ENCODE results near the gene WDFY2. TPM values are rescaled to one million over a fixed set of nuclear protein-coding genes. Genes with fewer than 3 reads are reported as not detected.

WDFY2 gene
- total and polyA plus RNA-seq, 10 of the 15 experiments (the other 5 are each of a cell fraction or from before 2014, with no cell fraction given): 2.1 to 13.0 (median 8.1) TPM

- no peaks in the 10 kb centered on the region for H3K36me3 ChIP-seq (ENCODE audit: control insufficient read depth in 2 of 2, insufficient read depth in 2 of 2, low read length in 1 of 2)
- no peak for ATAC-seq
- intact Hi-C loops (cut with micrococcal nuclease; ENCODE audit: unreplicated experiment): no loop called here
- no peaks in the 10 kb centered on the region; the same call in 1 of the 2 replicates for H3K79me2 ChIP-seq (ENCODE audit: control insufficient read depth, insufficient read depth, low read length)
- 98% methylated on average over 3 of the region's 3 CpGs for WGBS (ENCODE audit: insufficient coverage, insufficient replicate concordance, low lambda C conversion rate, missing lambda C conversion rate)
- no peak for FAIRE-seq
- H3K27ac ChIP-seq (ENCODE audit: control insufficient read depth, insufficient read depth): no peak overlapping the region
- in situ Hi-C loops (cut with MboI): no loop called here
- H3K27me3 ChIP-seq (replicated peaks in 1 of 2; ENCODE audit: control insufficient read depth in 2 of 2, insufficient read depth in 2 of 2, low read length in 1 of 2): no peaks in the 10 kb centered on the region
- SMC1A ChIA-PET (ENCODE audit: uncharacterized antibody, unreplicated experiment): interaction anchor here (1.6 kb wide), 1 partner anchor 12 kb away, joined by 6 read pairs; no protein-coding TSS in a partner anchor
- H4K20me1 ChIP-seq (ENCODE audit: control insufficient read depth, insufficient read depth): no peaks in the 10 kb centered on the region
- H3K9ac ChIP-seq (ENCODE audit: control insufficient read depth, insufficient read depth, low read length): no peak overlapping the region
- no peak for DNase-seq (ENCODE audit: low read depth, low spot score)
- RAD21 ChIA-PET (ENCODE audit: unreplicated experiment): interaction anchor here (1.0 kb wide), 1 partner anchor 137 kb away, joined by 3 read pairs; no protein-coding TSS in a partner anchor
- CTCF ChIA-PET: no interaction called here
- TF ChIP-seq RFX5 (IDR thresholded peaks at IDR 0.05; ENCODE audit: low read depth, low read length): no peak
- no peak for TF ChIP-seq ZSCAN29 (IDR thresholded peaks at IDR 0.05)
- TF ChIP-seq ATF7 (IDR thresholded peaks at IDR 0.05; ENCODE audit: low read depth): no peak
- TF ChIP-seq KLF5 (IDR thresholded peaks at IDR 0.05; ENCODE audit: partially characterized antibody): no peak
- TF ChIP-seq PAX5 (IDR thresholded peaks at IDR 0.05; ENCODE audit: borderline replicate concordance, low read depth, low read length): no peak
- TF ChIP-seq BRCA1 (IDR thresholded peaks at IDR 0.05; ENCODE audit: low read depth, low read length): no peak
- POLR2A ChIA-PET: no interaction called here
- peaks cover 13% of the 10 kb centered on the region for H3K4me1 ChIP-seq (ENCODE audit: control insufficient read depth, insufficient read depth, low read length)
- H3K9me3 ChIP-seq (replicated peaks; ENCODE audit: control insufficient read depth, insufficient read depth, low read length): no peaks in the 10 kb centered on the region
- no TSS peak for BruUV-seq (replicated peaks)
- no peak overlapping the region for H3K4me3 ChIP-seq
- H2AFZ ChIP-seq (ENCODE audit: control insufficient read depth, low read depth, low read length): no peak overlapping the region
- H3K4me2 ChIP-seq (ENCODE audit: control insufficient read depth, insufficient read depth): no peak overlapping the region
Measured at GRCh38 chr13:51626749-51627148, 42.5 kb downstream of the WDFY2 start.

DNA sequence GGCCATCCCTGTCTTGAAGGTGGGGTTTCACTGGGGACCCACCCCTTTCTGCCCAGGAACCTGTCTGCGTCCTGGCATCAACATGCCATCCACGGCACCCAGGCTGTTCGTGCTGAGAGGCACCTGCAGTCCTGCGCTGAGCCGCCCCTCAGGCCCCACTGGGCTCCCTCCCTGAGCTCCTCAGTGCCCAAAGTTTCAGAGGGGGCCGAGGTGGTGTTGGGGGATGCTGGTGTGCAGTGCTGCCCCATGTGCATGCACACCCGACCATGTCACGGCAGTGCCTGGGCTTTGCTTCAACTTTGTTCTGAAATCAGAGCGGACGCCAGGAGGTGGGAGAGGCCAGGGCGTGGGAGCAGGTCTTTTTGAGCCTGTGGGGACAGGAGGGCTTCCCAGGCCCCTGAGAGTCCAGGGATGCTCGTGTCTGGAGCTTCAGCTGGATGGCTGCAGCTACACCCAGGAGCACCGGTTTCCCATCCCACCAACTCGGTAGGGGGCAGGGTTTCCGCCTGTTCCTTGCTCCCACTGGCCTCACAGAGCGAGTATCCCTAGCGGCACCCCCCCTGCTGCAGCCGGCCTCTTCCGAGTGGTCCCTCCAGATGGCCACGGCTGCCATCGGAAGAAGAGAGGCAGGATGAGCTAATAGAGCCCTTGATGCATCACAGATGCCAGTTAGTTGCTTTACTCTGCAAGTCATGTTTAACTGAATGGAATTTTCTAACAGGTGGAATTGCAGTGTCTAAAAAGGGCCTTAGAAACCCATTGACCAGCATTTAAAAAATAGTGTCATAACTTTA lies 44.0 kb downstream of the WDFY2 start:
- H3K36me3 ChIP-seq (ENCODE audit: control insufficient read depth in 2 of 2, insufficient read depth in 2 of 2, low read length in 1 of 2): no peaks in the 10 kb centered on the region
- H3K4me2 ChIP-seq (ENCODE audit: control insufficient read depth, insufficient read depth): no peak overlapping the region
- WGBS (ENCODE audit: insufficient coverage, insufficient replicate concordance, low lambda C conversion rate, missing lambda C conversion rate): 87% methylated on average over 21 of the region's 21 CpGs
- H3K27ac ChIP-seq (ENCODE audit: control insufficient read depth, insufficient read depth): no peak overlapping the region
- no peak for FAIRE-seq
- H3K9me3 ChIP-seq (replicated peaks; ENCODE audit: control insufficient read depth, insufficient read depth, low read length): no peaks in the 10 kb centered on the region
- no peaks in the 10 kb centered on the region for H4K20me1 ChIP-seq (ENCODE audit: control insufficient read depth, insufficient read depth)
- peaks cover 2% of the 10 kb centered on the region for H3K79me2 ChIP-seq (ENCODE audit: control insufficient read depth, insufficient read depth, low read length)
- no peak for DNase-seq (ENCODE audit: low read depth, low spot score)
- no peak overlapping the region for H2AFZ ChIP-seq (ENCODE audit: control insufficient read depth, low read depth, low read length)
- ChIA-PET CTCF (no interaction called here), RAD21 (ENCODE audit: unreplicated experiment) (no interaction called here), POLR2A (no interaction called here), SMC1A (ENCODE audit: uncharacterized antibody, unreplicated experiment) (interaction anchor here (0.7 to 1.1 kb wide), 2 partner anchors 11 to 210 kb away, joined by 3 to 4 read pairs; no protein-coding TSS in a partner anchor)
- no peaks in the 10 kb centered on the region for H3K27me3 ChIP-seq (replicated peaks in 1 of 2; ENCODE audit: control insufficient read depth in 2 of 2, insufficient read depth in 2 of 2, low read length in 1 of 2)
- BruUV-seq (replicated peaks): no TSS peak
- intact Hi-C loops (cut with micrococcal nuclease; ENCODE audit: unreplicated experiment) (no loop called here), in situ Hi-C loops (cut with MboI) (no loop called here)
- H3K4me1 ChIP-seq (ENCODE audit: control insufficient read depth, insufficient read depth, low read length): peaks cover 10% of the 10 kb centered on the region
- no peak overlapping the region for H3K9ac ChIP-seq (ENCODE audit: control insufficient read depth, insufficient read depth, low read length)
- no peak overlapping the region for H3K4me3 ChIP-seq
- no peak for ATAC-seq
- TF ChIP-seq CUX1 (IDR thresholded peaks at IDR 0.05; ENCODE audit: insufficient replicate concordance, low read depth, low read length) (no peak), YBX1 (IDR thresholded peaks at IDR 0.05) (no peak), ZNF24 (IDR thresholded peaks at IDR 0.05) (no peak), ATF3 (IDR thresholded peaks at IDR 0.05; ENCODE audit: borderline replicate concordance, extremely low read depth, low read depth, low read length) (no peak), GATAD2B (conservative IDR thresholded peaks at IDR 0.05; ENCODE audit: low read depth) (no peak), TBL1XR1 (IDR thresholded peaks at IDR 0.05; ENCODE audit: low read depth, low read length) (no peak), FOXK2 (IDR thresholded peaks at IDR 0.05) (no peak)

Data from GM12878 (cell line).